Measurements from ENCODE around the gene CARMIL1. TPM values are rescaled to one million over a fixed set of nuclear protein-coding genes. Genes with fewer than 3 reads are reported as not detected.

The CARMIL1 gene
- total RNA-seq, 4 donors from 2014 or later = 11.8 to 23.2 (median 17.1) TPM

DNA sequence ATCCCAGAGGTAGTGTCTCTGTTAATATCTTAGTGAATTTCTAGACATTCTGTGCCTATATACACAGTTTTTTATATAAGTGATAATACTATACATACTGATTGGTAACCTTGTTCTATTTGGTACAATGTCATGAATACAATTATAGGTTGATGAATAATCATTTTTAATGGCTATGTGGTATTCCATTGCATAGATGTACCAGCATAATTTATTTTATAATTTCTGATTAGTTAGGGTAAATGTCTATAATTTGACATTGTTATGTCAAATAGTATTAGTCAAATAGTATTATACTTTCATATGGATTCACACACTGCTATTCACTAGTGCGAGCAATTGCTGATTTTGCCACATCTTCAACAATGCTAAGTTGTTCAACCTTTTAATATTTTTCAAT, 262.1 kb downstream of the CARMIL1 start:
- no peaks in the 10 kb centered on the region for H3K4me1 ChIP-seq
- no peak for DNase-seq
- H3K4me3 ChIP-seq = no peak overlapping the region
- TF ChIP-seq CTCF (IDR thresholded peaks at IDR 0.05) = no peak
- TF ChIP-seq POLR2A (IDR thresholded peaks at IDR 0.05) = no peak
- H3K27ac ChIP-seq = no peak overlapping the region
- no peaks in the 10 kb centered on the region for H3K9me3 ChIP-seq
- no peaks in the 10 kb centered on the region for H3K36me3 ChIP-seq
- no peaks in the 10 kb centered on the region for H3K27me3 ChIP-seq
- intact Hi-C loops (cut with DNase I; ENCODE audit: low total_unique reads) = no loop called here

DNA sequence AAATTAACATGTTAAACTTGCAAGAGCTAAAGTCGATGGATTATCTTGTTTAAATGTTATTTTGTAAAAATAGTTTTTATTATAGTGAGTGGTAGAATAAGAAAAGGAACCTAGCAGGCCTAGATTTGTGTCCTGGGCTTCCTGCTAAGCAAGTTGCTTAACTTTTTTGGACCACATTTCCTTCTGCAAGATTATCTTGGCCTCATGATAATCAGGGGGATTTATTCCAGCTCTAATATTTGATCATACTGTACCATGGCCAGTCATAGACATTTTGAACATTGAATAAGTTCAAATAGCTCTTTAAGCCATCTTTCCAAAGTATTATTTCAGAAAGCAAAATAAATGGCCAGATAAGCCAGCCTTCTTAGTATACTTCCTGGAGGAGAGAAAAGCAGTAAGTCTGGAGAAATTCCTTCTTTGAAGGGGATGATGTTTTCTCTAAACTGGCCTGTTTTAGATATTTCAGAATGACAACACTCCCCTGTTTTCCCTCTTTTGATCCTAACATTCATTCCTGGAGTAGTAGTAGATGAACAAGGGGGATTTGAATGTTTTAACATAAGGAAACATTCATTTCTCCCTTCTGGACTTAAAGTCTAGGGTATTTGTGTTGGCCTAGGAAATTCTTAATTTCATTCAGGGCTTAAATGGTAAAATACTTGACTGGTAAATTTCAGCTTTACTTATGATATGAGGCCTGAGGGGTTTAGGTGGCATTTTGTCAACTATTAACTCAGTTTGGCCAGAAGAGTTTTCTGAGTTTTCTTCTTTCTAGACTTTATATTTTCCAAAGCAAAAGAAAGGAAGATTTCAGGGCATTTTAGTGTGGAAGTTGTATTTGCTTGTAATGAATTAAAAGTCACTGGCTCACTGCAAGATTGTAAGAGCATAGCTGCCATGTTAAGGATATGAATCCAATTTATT, 264.1 kb downstream of the CARMIL1 start:
- H3K27ac ChIP-seq = no peak overlapping the region
- H3K9me3 ChIP-seq = no peaks in the 10 kb centered on the region
- H3K36me3 ChIP-seq = no peaks in the 10 kb centered on the region
- H3K4me3 ChIP-seq = no peak overlapping the region
- intact Hi-C loops (cut with DNase I; ENCODE audit: low total_unique reads) = no loop called here
- no peak for TF ChIP-seq CTCF (IDR thresholded peaks at IDR 0.05)
- TF ChIP-seq POLR2A (IDR thresholded peaks at IDR 0.05) = no peak
- DNase-seq = no peak
- no peaks in the 10 kb centered on the region for H3K27me3 ChIP-seq
- no peaks in the 10 kb centered on the region for H3K4me1 ChIP-seq

GRCh38 chr6:25544833-25545232, 265.7 kb downstream of the CARMIL1 start:
- intact Hi-C loops (cut with DNase I; ENCODE audit: low total_unique reads) = no loop called here
- Histone ChIP-seq H3K4me3 (no peak overlapping the region), H3K27me3 (no peaks in the 10 kb centered on the region), H3K9me3 (no peaks in the 10 kb centered on the region), H3K27ac (no peak overlapping the region), H3K4me1 (no peaks in the 10 kb centered on the region), H3K36me3 (no peaks in the 10 kb centered on the region)
- DNase-seq = no peak
- TF ChIP-seq CTCF (IDR thresholded peaks at IDR 0.05) (no peak), POLR2A (IDR thresholded peaks at IDR 0.05) (no peak)

GRCh38 chr6:25547797-25548196, 268.6 kb downstream of the CARMIL1 start:
- no peak overlapping the region for H3K4me3 ChIP-seq
- H3K36me3 ChIP-seq = no peaks in the 10 kb centered on the region
- no peaks in the 10 kb centered on the region for H3K27me3 ChIP-seq
- no peak for DNase-seq
- TF ChIP-seq CTCF (IDR thresholded peaks at IDR 0.05) = no peak
- no peak for TF ChIP-seq POLR2A (IDR thresholded peaks at IDR 0.05)
- H3K27ac ChIP-seq = no peak overlapping the region
- intact Hi-C loops (cut with DNase I; ENCODE audit: low total_unique reads) = no loop called here
- no peaks in the 10 kb centered on the region for H3K9me3 ChIP-seq
- H3K4me1 ChIP-seq = no peaks in the 10 kb centered on the region

- intact Hi-C loops (cut with DNase I; ENCODE audit: low total_unique reads) = no loop called here
- TF ChIP-seq CTCF (IDR thresholded peaks at IDR 0.05) = no peak
- TF ChIP-seq POLR2A (IDR thresholded peaks at IDR 0.05) = no peak
Measured at GRCh38 chr6:25548451-25548850, 269.3 kb downstream of the CARMIL1 start.

More at GRCh38 chr6:25548451-25548850, 269.3 kb downstream of the CARMIL1 start:
- DNase-seq = no peak
- no peak overlapping the region for H3K4me3 ChIP-seq
- no peaks in the 10 kb centered on the region for H3K27me3 ChIP-seq
- no peaks in the 10 kb centered on the region for H3K9me3 ChIP-seq
- H3K4me1 ChIP-seq = no peaks in the 10 kb centered on the region
- H3K36me3 ChIP-seq = no peaks in the 10 kb centered on the region
- H3K27ac ChIP-seq = no peak overlapping the region
